GM12801 (cell line): ENCODE measurements around the gene TACR2.

Source experiments
- TF ChIP-seq, protein P1 (sequence below): IDR thresholded peaks from one replicate; pipeline ENCODE4 v1.5.1; 2011; ENCODE audit warnings: control low read depth; ENCODE audit not compliant: insufficient read length; ENCODE audit errors: extremely low read depth

The TACR2 gene

DNA sequence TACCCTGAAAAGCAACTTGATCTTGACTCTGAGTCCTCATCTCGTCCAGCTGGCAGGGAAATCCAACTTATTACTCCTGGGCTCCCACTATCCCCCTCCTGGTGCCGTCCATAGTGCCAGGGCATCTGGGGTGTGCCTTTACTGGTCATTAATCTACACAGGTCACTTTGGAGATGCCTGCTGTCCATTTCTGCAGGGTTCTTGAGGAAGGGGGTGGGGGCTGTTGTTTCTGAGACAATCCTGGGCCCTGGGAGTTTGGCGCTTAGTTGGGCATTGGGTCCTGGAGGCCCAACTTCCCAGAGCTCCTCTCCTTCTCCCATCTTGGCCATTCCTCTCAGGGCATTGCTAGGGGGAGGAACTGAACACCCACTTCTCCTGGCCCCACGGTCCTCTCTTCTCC lies 6.0 kb upstream of the TACR2 start:
- TF ChIP-seq, protein P1, sequence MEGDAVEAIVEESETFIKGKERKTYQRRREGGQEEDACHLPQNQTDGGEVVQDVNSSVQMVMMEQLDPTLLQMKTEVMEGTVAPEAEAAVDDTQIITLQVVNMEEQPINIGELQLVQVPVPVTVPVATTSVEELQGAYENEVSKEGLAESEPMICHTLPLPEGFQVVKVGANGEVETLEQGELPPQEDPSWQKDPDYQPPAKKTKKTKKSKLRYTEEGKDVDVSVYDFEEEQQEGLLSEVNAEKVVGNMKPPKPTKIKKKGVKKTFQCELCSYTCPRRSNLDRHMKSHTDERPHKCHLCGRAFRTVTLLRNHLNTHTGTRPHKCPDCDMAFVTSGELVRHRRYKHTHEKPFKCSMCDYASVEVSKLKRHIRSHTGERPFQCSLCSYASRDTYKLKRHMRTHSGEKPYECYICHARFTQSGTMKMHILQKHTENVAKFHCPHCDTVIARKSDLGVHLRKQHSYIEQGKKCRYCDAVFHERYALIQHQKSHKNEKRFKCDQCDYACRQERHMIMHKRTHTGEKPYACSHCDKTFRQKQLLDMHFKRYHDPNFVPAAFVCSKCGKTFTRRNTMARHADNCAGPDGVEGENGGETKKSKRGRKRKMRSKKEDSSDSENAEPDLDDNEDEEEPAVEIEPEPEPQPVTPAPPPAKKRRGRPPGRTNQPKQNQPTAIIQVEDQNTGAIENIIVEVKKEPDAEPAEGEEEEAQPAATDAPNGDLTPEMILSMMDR: no peak

DNA sequence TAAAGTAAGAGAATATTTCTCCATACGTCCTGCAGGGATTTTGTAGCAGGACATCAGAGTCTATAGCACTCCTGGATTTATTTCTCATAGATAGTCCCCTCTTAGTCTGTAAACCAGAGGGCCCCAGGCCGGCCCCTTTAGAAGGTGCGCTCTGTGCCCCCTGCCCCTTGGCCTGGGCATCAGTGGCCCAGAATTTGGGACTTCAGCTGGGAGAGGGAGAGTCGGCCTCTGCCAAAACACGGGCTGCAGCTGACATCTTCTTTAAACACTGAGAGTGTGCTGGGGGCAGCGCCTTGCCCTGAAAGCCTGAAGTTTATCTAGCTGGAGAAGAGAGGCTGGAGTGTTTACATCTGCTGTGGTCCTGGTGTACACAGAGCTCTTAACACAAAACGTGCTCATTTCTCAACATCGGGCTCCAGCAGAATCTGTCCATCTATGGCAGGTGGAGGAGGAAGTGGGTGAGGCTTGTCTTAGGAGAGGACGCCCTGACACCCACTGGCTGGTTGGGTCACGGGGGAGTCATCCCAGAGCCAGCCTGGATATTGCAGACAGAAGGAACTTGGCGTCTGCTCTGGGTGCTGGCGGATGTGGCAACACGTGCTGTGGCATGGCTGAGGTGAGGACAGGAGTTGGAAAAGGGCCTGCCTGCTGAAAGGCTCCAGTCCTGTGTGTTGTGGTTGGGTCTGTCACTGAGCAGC lies 5.0 kb upstream of the TACR2 start:
- TF ChIP-seq, protein P1: no peak

DNA sequence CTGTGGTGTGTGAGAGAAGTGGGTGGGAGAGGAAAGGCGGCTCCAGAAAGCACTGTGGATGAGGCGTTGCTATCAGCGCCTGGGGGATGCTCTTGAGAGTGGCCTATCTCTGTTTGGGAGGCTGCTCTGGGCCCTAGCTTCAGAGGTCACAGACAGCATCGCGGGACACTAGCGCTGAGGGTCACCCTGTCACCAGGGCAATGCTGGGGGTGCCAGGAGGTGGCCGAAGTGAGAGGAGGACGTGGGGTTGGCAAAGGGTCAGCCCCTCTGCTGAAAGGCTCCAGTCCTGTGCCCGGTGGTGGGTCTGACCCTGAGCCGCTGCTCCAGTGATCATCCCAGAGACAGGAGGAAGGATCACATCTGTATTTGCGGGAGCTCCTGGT lies 3.0 kb upstream of the TACR2 start:
- TF ChIP-seq, protein P1: no peak

DNA sequence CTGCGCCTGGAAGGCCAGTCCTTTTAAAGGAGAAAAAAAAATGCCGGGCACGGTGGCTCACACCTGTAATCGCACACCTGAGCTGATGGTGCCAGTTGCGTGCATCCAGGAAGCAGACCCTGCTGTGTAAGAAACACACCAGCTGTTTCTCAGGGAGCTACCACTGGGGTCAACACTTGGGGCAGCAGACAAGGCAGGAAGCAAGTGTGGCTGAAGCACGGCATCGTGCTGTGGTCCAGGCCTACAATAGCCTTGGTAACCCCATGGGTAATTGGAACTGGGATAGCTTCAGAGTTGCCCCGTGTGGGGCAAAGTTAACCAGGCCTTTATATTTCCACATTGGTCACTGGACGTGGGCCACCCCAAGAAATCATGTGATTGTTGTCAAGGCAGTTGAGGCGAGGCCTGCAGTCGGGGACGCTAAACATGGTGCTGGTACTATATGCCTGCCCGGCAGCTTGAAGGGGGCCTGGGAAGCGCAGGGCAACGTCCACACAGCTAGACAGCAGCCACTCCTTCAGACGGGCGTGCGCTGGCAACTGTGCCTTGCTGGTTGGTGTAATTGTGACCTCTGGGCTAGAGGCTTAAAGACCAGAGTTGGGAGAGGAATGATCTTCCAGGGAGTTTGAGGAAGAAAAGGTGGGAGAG lies 2.5 kb upstream of the TACR2 start:
- TF ChIP-seq, protein P1: no peak

DNA sequence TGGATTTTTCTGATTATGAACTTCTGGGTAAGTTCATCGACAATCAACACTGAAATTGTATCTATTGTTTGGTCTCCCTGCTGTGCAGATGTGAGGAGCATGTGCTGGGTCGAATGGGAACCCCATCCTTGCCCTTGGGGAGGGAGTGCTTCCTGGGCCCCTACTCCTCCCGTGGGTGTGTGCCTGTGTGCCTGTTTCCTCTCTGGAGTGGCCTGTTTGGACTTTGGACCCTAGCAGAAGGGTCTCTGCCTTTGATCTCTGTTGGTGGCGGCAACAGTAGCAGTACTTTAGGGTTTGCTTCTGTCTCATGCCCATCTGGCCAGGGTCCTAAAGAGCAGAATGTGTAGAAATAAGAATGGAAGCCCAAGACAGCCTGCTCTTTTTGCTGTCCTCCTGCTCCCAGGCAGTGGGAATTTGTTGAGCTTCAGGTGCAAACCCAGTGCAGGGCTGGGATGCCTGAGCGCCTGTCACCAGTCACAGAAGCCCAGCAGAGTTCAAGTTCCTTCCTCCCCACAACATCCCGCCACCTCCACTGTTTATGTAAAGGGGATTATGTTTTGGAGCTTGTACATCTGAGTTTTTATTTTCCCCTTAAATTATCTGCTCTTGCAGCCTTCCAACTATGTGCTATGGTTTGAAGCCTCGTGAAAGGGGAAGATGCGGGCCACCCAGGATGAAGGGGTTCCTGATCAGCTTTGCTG lies 1.5 kb upstream of the TACR2 start:
- TF ChIP-seq, protein P1: no peak

DNA sequence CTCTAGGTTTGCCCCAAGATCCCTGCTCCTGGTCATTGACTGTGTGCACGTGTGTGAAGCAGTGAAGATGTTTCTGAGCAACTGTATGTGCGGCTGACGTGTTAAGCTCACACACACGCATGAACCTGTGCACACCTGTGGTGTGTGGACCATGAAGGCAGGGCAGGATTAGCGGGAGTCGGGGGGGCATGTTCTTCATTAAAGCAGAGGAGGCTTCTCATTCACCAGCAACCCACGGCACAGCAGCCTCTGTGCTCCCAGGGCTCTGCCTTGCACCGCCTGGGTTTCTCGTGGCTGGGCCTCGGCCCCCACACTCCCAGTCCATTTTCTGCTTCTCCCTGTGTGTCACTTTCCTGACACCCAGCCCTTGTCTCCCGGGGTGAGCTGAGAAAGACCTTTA lies 824 bp upstream of the TACR2 start:
- TF ChIP-seq, protein P1: no peak

DNA sequence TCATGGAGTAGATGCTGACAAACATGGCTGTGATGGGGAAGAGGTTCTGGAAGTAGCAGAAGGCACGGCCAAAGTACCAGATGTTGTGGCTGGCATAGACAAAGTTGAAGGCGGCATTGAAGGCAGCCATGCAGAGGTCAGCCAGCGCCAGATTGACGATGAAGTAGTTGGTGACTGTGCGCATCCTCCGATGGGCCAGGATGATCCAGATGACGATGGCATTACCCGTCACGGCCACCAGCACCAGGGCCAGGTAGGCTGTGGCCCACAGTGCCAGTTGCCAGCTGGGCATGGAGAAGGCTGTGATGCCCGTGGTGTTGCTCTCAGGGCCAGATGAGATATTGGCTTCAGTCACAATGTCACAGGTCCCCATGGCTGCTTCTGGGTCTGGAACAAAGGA lies 767 bp downstream of the TACR2 start:
- TF ChIP-seq, protein P1: no peak
